ENCODE data around the gene CGNL1. TPM values are rescaled to one million over a fixed set of nuclear protein-coding genes. Genes with fewer than 3 reads are reported as not detected.

CGNL1 gene
- polyA plus RNA-seq, 2 donors, result 6.7 to 16.8 TPM

DNA sequence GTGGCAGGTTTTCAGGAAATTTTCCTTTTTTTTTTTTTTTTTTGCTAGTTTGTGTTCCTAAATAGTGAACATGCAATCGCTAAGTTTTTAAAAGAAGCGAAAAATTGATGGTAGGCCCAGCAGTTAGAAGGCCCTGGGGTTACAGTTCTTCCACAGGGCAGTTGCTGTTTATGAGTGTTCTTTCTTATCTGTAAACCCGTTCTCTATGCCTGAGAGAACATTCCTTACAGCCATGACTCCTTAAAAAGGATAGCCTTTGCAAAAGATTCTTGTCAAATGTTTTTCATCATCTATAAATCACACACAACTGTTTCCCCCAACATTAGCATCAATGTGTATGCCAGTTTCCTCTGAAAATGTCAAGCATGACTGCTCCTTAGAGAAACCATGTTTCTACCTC lies 191.6 kb downstream of the CGNL1 start:
- no peaks in the 10 kb centered on the region for H3K9me3 ChIP-seq (ENCODE audit: control insufficient read depth in 2 of 2, insufficient read depth in 1 of 2, low read depth in 1 of 2, low read length in 1 of 2)
- no peaks in the 10 kb centered on the region for H3K36me3 ChIP-seq (ENCODE audit: control insufficient read depth in 2 of 2, insufficient read depth in 2 of 2, low read length in 1 of 2)
- no peak overlapping the region for H3K4me3 ChIP-seq (ENCODE audit: low read depth in 1 of 2, low read length in 2 of 2)
- H3K27ac ChIP-seq (ENCODE audit: low read depth in 2 of 2, low read length in 1 of 2), result no peak overlapping the region
- no peaks in the 10 kb centered on the region for H3K27me3 ChIP-seq (ENCODE audit: control insufficient read depth in 1 of 2, insufficient read depth in 2 of 2, low read length in 2 of 2)
- 89 to 91% methylated on average over 3 of the region's 3 CpGs for WGBS, 2 donors
- H3K4me1 ChIP-seq (ENCODE audit: control insufficient read depth in 2 of 2, insufficient read depth in 2 of 2, low read length in 1 of 2), result no peaks in the 10 kb centered on the region

DNA sequence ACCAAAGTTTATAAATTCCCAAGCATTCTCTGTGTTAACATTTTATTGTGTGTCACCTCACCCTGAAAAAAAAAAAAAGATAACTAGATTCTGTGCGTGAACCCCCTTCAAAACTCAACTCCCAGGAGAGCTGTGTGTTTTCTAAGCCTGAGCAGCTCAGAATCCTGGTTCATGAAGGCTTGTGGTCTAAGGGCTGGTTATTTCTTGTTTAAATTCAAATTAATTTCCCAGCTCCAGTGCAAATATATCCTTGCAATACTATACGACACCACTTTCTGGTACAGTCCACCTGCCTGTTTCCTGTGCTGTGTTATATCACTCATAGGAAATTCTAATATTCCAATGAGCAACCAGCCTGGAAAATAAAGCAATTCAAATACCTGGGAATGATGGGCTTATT lies 192.0 kb downstream of the CGNL1 start:
- Histone ChIP-seq H3K27ac (ENCODE audit: low read depth in 2 of 2, low read length in 1 of 2) (no peak overlapping the region), H3K4me1 (ENCODE audit: control insufficient read depth in 2 of 2, insufficient read depth in 2 of 2, low read length in 1 of 2) (no peaks in the 10 kb centered on the region), H3K36me3 (ENCODE audit: control insufficient read depth in 2 of 2, insufficient read depth in 2 of 2, low read length in 1 of 2) (no peaks in the 10 kb centered on the region), H3K4me3 (ENCODE audit: low read depth in 1 of 2, low read length in 2 of 2) (no peak overlapping the region), H3K27me3 (ENCODE audit: control insufficient read depth in 1 of 2, insufficient read depth in 2 of 2, low read length in 2 of 2) (no peaks in the 10 kb centered on the region), H3K9me3 (ENCODE audit: control insufficient read depth in 2 of 2, insufficient read depth in 1 of 2, low read depth in 1 of 2, low read length in 1 of 2) (no peaks in the 10 kb centered on the region)
- 86 to 92% methylated on average over 2 of the region's 2 CpGs for WGBS, 2 donors

DNA sequence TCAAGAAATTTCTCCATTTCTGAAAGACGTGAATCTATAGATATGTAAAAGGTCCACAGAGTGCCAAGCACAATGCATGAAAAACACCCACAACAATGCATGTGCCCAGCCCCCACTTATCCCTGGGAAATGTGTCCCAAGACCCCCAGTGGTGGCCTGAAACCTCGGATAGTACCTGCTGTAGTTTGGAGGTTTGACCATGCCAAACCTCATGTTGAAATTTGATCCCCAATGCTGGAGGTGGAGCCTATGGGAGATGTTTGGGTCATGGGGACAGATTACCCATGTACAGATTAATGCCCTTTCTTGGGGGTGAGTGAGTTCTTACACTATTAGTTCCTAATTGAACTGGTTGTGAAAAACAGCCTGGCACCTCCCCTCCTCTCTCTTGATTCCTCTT lies 194.0 kb downstream of the CGNL1 start:
- Histone ChIP-seq H3K36me3 (ENCODE audit: control insufficient read depth in 2 of 2, insufficient read depth in 2 of 2, low read length in 1 of 2) (no peaks in the 10 kb centered on the region), H3K4me1 (ENCODE audit: control insufficient read depth in 2 of 2, insufficient read depth in 2 of 2, low read length in 1 of 2) (no peaks in the 10 kb centered on the region), H3K27ac (ENCODE audit: low read depth in 2 of 2, low read length in 1 of 2) (no peak overlapping the region), H3K4me3 (ENCODE audit: low read depth in 1 of 2, low read length in 2 of 2) (no peak overlapping the region), H3K9me3 (ENCODE audit: control insufficient read depth in 2 of 2, insufficient read depth in 1 of 2, low read depth in 1 of 2, low read length in 1 of 2) (no peaks in the 10 kb centered on the region), H3K27me3 (ENCODE audit: control insufficient read depth in 1 of 2, insufficient read depth in 2 of 2, low read length in 2 of 2) (no peaks in the 10 kb centered on the region)
- 79 to 81% methylated on average over 2 of the region's 2 CpGs for WGBS, 2 donors

DNA sequence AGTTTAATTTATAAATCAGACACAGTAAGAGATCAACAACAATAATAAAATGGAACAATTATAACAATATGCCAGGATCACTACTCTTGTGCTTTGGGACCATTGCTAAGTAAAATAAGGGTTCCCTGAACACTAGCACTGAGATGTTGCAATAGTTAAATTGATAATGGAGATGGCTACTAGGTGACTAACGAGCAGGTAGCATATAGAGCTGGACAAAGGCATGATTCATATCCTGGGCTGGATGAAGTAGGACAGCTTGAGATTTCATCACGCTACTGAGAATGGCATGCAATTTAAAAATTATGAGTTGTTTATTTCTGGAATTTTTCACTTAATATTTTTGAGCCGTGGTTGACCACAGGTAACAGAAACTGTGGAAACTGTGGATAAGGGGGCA lies 194.7 kb downstream of the CGNL1 start:
- H3K27ac ChIP-seq (ENCODE audit: low read depth in 2 of 2, low read length in 1 of 2), result no peak overlapping the region
- no peak overlapping the region for H3K4me3 ChIP-seq (ENCODE audit: low read depth in 1 of 2, low read length in 2 of 2)
- 65 to 69% methylated on average over 3 of the region's 3 CpGs for WGBS, 2 donors
- no peaks in the 10 kb centered on the region for H3K27me3 ChIP-seq (ENCODE audit: control insufficient read depth in 1 of 2, insufficient read depth in 2 of 2, low read length in 2 of 2)
- no peaks in the 10 kb centered on the region for H3K4me1 ChIP-seq (ENCODE audit: control insufficient read depth in 2 of 2, insufficient read depth in 2 of 2, low read length in 1 of 2)
- H3K36me3 ChIP-seq (ENCODE audit: control insufficient read depth in 2 of 2, insufficient read depth in 2 of 2, low read length in 1 of 2), result no peaks in the 10 kb centered on the region
- H3K9me3 ChIP-seq (ENCODE audit: control insufficient read depth in 2 of 2, insufficient read depth in 1 of 2, low read depth in 1 of 2, low read length in 1 of 2), result no peaks in the 10 kb centered on the region

DNA sequence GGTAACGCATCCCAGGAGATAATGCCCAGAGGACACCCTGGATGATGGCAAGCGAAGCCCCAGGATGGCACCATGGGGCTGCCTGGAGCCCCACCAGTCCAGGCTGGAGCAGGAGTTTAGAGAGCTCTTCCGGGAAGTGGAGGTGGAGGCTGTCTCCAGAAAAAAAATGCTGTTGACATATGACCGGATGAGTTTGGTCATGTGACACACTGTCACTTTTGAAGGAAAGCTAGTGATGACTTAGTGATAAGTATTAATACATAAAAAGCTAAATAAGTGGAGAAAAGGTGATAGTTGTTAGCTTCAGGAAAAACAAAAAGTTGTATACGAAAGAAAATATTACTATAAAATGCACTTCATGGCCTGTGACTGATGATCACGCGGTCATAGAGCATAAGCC lies 195.4 kb downstream of the CGNL1 start:
- Histone ChIP-seq H3K27ac (ENCODE audit: low read depth in 2 of 2, low read length in 1 of 2) (no peak overlapping the region), H3K4me1 (ENCODE audit: control insufficient read depth in 2 of 2, insufficient read depth in 2 of 2, low read length in 1 of 2) (no peaks in the 10 kb centered on the region), H3K4me3 (ENCODE audit: low read depth in 1 of 2, low read length in 2 of 2) (no peak overlapping the region), H3K9me3 (ENCODE audit: control insufficient read depth in 2 of 2, insufficient read depth in 1 of 2, low read depth in 1 of 2, low read length in 1 of 2) (no peaks in the 10 kb centered on the region), H3K27me3 (ENCODE audit: control insufficient read depth in 1 of 2, insufficient read depth in 2 of 2, low read length in 2 of 2) (no peaks in the 10 kb centered on the region), H3K36me3 (ENCODE audit: control insufficient read depth in 2 of 2, insufficient read depth in 2 of 2, low read length in 1 of 2) (no peaks in the 10 kb centered on the region)
- 88 to 96% methylated on average over 7 of the region's 7 CpGs for WGBS, 2 donors

DNA sequence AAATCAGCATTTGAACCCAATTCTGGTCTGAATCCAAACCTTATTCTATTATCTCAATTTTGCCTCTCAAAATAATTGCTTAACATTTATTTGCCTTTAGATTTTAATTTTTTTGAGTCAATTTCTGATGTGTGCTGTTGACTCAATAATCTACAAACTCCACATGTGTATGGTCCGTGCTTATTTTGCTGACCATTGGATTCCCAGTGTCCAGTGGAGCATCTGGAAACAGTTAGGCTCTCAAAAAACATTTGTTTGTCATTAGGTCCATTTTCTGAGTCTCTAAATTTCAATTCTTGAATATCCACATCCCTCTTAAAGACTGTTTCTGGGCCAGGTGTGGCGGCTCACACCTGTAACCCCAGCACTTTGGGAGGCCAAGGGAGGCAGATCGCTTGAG lies 196.2 kb downstream of the CGNL1 start:
- Histone ChIP-seq H3K4me3 (ENCODE audit: low read depth in 1 of 2, low read length in 2 of 2) (no peak overlapping the region), H3K27me3 (ENCODE audit: control insufficient read depth in 1 of 2, insufficient read depth in 2 of 2, low read length in 2 of 2) (no peaks in the 10 kb centered on the region), H3K4me1 (ENCODE audit: control insufficient read depth in 2 of 2, insufficient read depth in 2 of 2, low read length in 1 of 2) (no peaks in the 10 kb centered on the region), H3K36me3 (ENCODE audit: control insufficient read depth in 2 of 2, insufficient read depth in 2 of 2, low read length in 1 of 2) (no peaks in the 10 kb centered on the region), H3K9me3 (ENCODE audit: control insufficient read depth in 2 of 2, insufficient read depth in 1 of 2, low read depth in 1 of 2, low read length in 1 of 2) (no peaks in the 10 kb centered on the region), H3K27ac (ENCODE audit: low read depth in 2 of 2, low read length in 1 of 2) (no peak overlapping the region)
- WGBS, 2 donors, result 87 to 93% methylated on average over 3 of the region's 3 CpGs

DNA sequence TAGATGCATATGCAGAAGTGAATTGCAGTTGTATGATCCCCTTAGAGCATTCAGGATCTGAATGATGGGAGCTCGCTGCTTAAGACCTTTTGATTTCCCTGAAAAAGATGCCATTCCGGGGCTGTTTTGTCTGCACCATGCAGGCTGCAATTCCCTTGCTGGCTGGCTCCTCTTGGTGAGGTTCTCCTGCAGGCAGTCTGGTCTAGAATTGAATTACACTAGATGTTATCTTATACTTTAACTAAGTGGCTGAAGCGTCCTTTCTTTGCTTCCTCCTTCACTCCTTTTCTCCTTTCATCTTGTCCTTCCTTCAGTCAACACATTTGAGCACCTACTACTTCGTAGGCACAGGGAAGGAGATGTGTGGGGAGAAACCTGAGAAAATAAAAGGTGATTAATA lies 196.8 kb downstream of the CGNL1 start:
- Histone ChIP-seq H3K27me3 (ENCODE audit: control insufficient read depth in 1 of 2, insufficient read depth in 2 of 2, low read length in 2 of 2) (no peaks in the 10 kb centered on the region), H3K4me1 (ENCODE audit: control insufficient read depth in 2 of 2, insufficient read depth in 2 of 2, low read length in 1 of 2) (no peaks in the 10 kb centered on the region), H3K4me3 (ENCODE audit: low read depth in 1 of 2, low read length in 2 of 2) (no peak overlapping the region), H3K27ac (ENCODE audit: low read depth in 2 of 2, low read length in 1 of 2) (no peak overlapping the region), H3K9me3 (ENCODE audit: control insufficient read depth in 2 of 2, insufficient read depth in 1 of 2, low read depth in 1 of 2, low read length in 1 of 2) (no peaks in the 10 kb centered on the region), H3K36me3 (ENCODE audit: control insufficient read depth in 2 of 2, insufficient read depth in 2 of 2, low read length in 1 of 2) (no peaks in the 10 kb centered on the region)
- 81 to 86% methylated on average over 4 of the region's 4 CpGs for WGBS, 2 donors

DNA sequence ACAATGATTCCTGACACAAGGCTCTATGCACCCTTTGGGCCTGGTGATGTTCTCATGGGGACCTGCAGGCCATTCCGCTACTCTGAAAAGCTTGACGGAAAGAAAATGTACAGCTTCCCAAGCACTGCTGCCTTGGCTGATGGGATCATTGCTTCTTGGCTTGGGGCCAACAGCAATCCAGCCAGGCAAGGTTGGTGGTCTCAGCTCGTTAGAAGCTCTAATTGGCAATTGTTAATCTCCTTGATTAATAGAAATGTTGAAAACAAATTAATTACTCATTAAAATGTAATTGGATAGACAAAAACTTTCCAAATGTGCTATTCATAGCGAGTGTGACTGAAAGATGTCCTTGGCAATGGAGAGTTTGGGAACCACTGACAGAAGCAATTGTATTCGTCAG lies 199.1 kb downstream of the CGNL1 start:
- H3K4me3 ChIP-seq (ENCODE audit: low read depth in 1 of 2, low read length in 2 of 2), result no peak overlapping the region
- no peaks in the 10 kb centered on the region for H3K27me3 ChIP-seq (ENCODE audit: control insufficient read depth in 1 of 2, insufficient read depth in 2 of 2, low read length in 2 of 2)
- no peaks in the 10 kb centered on the region for H3K9me3 ChIP-seq (ENCODE audit: control insufficient read depth in 2 of 2, insufficient read depth in 1 of 2, low read depth in 1 of 2, low read length in 1 of 2)
- no peak overlapping the region for H3K27ac ChIP-seq (ENCODE audit: low read depth in 2 of 2, low read length in 1 of 2)
- H3K4me1 ChIP-seq (ENCODE audit: control insufficient read depth in 2 of 2, insufficient read depth in 2 of 2, low read length in 1 of 2), result no peaks in the 10 kb centered on the region
- 77 to 81% methylated on average over 5 of the region's 5 CpGs for WGBS, 2 donors
- H3K36me3 ChIP-seq (ENCODE audit: control insufficient read depth in 2 of 2, insufficient read depth in 2 of 2, low read length in 1 of 2), result no peaks in the 10 kb centered on the region

DNA sequence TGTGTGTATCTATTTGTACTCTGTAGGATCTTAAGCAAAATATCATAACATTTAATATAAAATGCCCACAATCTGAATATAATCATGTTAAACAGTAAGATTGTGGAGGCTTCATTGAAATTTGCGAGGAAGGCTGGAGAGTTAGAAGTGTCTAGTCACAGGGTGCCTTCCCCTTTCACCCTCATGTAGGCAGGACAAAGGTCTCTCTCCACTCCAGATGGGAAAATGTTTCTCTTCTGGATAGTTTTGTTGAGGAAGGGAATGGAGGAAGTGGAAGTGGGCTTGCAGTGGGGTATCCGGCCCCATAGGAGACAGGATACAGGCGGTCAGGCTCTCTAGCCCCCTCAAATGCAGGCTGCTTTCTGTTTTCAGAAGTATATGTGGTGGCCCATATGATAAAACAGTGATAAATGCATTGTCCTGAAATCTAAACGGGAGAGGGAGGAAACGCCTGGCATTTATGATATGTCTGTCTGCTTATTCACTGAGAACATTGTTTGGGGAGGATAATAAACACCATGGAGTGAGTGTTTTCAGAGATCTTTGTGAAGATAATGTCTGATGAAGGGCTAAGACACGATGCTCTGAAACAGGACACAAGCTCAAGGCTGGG lies 202.1 kb downstream of the CGNL1 start:
- H3K4me3 ChIP-seq (ENCODE audit: low read depth in 1 of 2, low read length in 2 of 2), result no peak overlapping the region
- H3K4me1 ChIP-seq (ENCODE audit: control insufficient read depth in 2 of 2, insufficient read depth in 2 of 2, low read length in 1 of 2), result no peaks in the 10 kb centered on the region
- WGBS, 2 donors, result 52 to 53% methylated on average over 6 of the region's 6 CpGs
- no peaks in the 10 kb centered on the region for H3K27me3 ChIP-seq (ENCODE audit: control insufficient read depth in 1 of 2, insufficient read depth in 2 of 2, low read length in 2 of 2)
- H3K27ac ChIP-seq (ENCODE audit: low read depth in 2 of 2, low read length in 1 of 2), result no peak overlapping the region
- peaks cover 4% of the 10 kb centered on the region in 2 donors for H3K9me3 ChIP-seq (ENCODE audit: control insufficient read depth in 2 of 2, insufficient read depth in 1 of 2, low read depth in 1 of 2, low read length in 1 of 2)
- no peaks in the 10 kb centered on the region for H3K36me3 ChIP-seq (ENCODE audit: control insufficient read depth in 2 of 2, insufficient read depth in 2 of 2, low read length in 1 of 2)

DNA sequence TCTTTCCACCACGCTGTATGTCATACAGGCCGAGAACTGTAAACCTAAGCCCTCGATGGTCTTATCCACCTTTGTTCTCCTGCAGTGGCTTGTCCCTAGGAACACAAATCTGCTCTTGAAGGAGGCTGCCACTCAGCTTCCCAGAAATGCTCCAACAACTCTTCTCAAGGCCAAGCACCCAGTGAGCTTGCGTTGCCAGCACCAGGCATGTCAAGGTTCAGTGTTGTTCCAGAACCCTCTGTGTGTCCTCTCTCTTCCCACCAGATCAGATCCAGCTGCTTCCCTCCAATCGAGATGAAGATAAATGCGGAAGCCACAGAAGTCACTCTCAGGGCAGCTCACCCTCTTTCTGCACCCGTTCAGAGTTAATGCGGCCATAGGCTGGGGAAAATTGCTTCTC lies 204.1 kb downstream of the CGNL1 start:
- 81 to 88% methylated on average over 8 of the region's 8 CpGs for WGBS, 2 donors
- H3K9me3 ChIP-seq (ENCODE audit: control insufficient read depth in 2 of 2, insufficient read depth in 1 of 2, low read depth in 1 of 2, low read length in 1 of 2), result peaks cover 4 to 6% of the 10 kb centered on the region in 2 donors
- no peak overlapping the region for H3K4me3 ChIP-seq (ENCODE audit: low read depth in 1 of 2, low read length in 2 of 2)
- H3K4me1 ChIP-seq (ENCODE audit: control insufficient read depth in 2 of 2, insufficient read depth in 2 of 2, low read length in 1 of 2), result no peaks in the 10 kb centered on the region
- no peaks in the 10 kb centered on the region for H3K36me3 ChIP-seq (ENCODE audit: control insufficient read depth in 2 of 2, insufficient read depth in 2 of 2, low read length in 1 of 2)
- no peaks in the 10 kb centered on the region for H3K27me3 ChIP-seq (ENCODE audit: control insufficient read depth in 1 of 2, insufficient read depth in 2 of 2, low read length in 2 of 2)
- no peak overlapping the region for H3K27ac ChIP-seq (ENCODE audit: low read depth in 2 of 2, low read length in 1 of 2)

Data from esophagus (tissue), 2 donors.